ENCODE data around the gene COL10A1. TPM values are rescaled to one million over a fixed set of nuclear protein-coding genes. Genes with fewer than 3 reads are reported as not detected.

COL10A1 gene
- polyA plus RNA-seq, 1 donor from 2014 or later = not detected

DNA sequence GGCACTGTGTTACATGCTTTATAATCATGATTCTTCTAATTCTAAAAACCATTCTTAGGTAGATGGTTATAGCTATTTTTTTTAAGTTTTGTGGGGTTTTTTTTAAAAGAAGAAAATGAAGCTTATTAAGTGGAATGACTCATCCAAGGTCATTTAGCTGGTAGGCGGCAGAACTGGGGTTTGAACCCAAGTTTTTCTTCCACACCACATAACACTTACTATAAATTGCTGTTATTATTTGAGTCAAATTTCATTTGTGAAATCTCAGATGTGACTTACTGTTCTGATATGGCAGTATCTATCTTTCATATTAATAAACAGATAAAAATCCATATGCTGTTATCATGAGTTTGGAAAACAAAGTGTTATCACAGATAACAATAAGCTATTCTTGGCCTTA lies 10.4 kb upstream of the COL10A1 start:
- no peak overlapping the region for H2AFZ ChIP-seq (ENCODE audit: low read depth, low read length)
- H3K9me2 ChIP-seq (ENCODE audit: insufficient read depth, low read length) = no peaks in the 10 kb centered on the region
- no peak overlapping the region for H3K9ac ChIP-seq (ENCODE audit: low read length)
- no peaks in the 10 kb centered on the region for H4K20me1 ChIP-seq (ENCODE audit: insufficient read depth)
- no peaks in the 10 kb centered on the region for H3K27me3 ChIP-seq (ENCODE audit: insufficient read depth, low read depth, low read length)
- TF ChIP-seq POLR2AphosphoS5 (IDR thresholded peaks at IDR 0.05) = no peak
- TF ChIP-seq, protein P1, sequence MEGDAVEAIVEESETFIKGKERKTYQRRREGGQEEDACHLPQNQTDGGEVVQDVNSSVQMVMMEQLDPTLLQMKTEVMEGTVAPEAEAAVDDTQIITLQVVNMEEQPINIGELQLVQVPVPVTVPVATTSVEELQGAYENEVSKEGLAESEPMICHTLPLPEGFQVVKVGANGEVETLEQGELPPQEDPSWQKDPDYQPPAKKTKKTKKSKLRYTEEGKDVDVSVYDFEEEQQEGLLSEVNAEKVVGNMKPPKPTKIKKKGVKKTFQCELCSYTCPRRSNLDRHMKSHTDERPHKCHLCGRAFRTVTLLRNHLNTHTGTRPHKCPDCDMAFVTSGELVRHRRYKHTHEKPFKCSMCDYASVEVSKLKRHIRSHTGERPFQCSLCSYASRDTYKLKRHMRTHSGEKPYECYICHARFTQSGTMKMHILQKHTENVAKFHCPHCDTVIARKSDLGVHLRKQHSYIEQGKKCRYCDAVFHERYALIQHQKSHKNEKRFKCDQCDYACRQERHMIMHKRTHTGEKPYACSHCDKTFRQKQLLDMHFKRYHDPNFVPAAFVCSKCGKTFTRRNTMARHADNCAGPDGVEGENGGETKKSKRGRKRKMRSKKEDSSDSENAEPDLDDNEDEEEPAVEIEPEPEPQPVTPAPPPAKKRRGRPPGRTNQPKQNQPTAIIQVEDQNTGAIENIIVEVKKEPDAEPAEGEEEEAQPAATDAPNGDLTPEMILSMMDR (IDR thresholded peaks at IDR 0.05; ENCODE audit: poor library complexity, severe bottlenecking) = no peak
- no peak for TF ChIP-seq EZH2 (IDR thresholded peaks at IDR 0.05; ENCODE audit: borderline replicate concordance, insufficient read depth, low read length, poor library complexity, severe bottlenecking)
- TF ChIP-seq RAD21 (conservative IDR thresholded peaks at IDR 0.05) = no peak
- no peak for TF ChIP-seq SMC3 (conservative IDR thresholded peaks at IDR 0.05; ENCODE audit: poor library complexity)
- TF ChIP-seq, protein P2, sequence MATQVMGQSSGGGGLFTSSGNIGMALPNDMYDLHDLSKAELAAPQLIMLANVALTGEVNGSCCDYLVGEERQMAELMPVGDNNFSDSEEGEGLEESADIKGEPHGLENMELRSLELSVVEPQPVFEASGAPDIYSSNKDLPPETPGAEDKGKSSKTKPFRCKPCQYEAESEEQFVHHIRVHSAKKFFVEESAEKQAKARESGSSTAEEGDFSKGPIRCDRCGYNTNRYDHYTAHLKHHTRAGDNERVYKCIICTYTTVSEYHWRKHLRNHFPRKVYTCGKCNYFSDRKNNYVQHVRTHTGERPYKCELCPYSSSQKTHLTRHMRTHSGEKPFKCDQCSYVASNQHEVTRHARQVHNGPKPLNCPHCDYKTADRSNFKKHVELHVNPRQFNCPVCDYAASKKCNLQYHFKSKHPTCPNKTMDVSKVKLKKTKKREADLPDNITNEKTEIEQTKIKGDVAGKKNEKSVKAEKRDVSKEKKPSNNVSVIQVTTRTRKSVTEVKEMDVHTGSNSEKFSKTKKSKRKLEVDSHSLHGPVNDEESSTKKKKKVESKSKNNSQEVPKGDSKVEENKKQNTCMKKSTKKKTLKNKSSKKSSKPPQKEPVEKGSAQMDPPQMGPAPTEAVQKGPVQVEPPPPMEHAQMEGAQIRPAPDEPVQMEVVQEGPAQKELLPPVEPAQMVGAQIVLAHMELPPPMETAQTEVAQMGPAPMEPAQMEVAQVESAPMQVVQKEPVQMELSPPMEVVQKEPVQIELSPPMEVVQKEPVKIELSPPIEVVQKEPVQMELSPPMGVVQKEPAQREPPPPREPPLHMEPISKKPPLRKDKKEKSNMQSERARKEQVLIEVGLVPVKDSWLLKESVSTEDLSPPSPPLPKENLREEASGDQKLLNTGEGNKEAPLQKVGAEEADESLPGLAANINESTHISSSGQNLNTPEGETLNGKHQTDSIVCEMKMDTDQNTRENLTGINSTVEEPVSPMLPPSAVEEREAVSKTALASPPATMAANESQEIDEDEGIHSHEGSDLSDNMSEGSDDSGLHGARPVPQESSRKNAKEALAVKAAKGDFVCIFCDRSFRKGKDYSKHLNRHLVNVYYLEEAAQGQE (IDR thresholded peaks at IDR 0.05; ENCODE audit: borderline replicate concordance) = no peak
- no peak overlapping the region for H3K4me2 ChIP-seq (ENCODE audit: low read length)
- H3F3A ChIP-seq (ENCODE audit: insufficient read depth, low read length, poor library complexity, severe bottlenecking) = no peaks in the 10 kb centered on the region
- H3K4me3 ChIP-seq (ENCODE audit: low read length) = no peak overlapping the region
- no peaks in the 10 kb centered on the region for H3K36me3 ChIP-seq (ENCODE audit: insufficient read depth, low read length)
- H3K79me2 ChIP-seq (replicated peaks; ENCODE audit: insufficient read depth, low read length) = no peaks in the 10 kb centered on the region
- no peaks in the 10 kb centered on the region for H3K9me3 ChIP-seq (ENCODE audit: low read length)
- H3K27ac ChIP-seq (ENCODE audit: low read length) = no peak overlapping the region

- H3K27ac ChIP-seq (ENCODE audit: low read length) = no peak overlapping the region
- TF ChIP-seq RAD21 (conservative IDR thresholded peaks at IDR 0.05) = no peak
- TF ChIP-seq MXI1 (conservative IDR thresholded peaks at IDR 0.05; ENCODE audit: poor library complexity, severe bottlenecking) = no peak
- TF ChIP-seq EZH2 (IDR thresholded peaks at IDR 0.05; ENCODE audit: borderline replicate concordance, insufficient read depth, low read length, poor library complexity, severe bottlenecking) = no peak
- TF ChIP-seq, protein P1 (IDR thresholded peaks at IDR 0.05; ENCODE audit: poor library complexity, severe bottlenecking) = no peak
- TF ChIP-seq, protein P2 (IDR thresholded peaks at IDR 0.05; ENCODE audit: borderline replicate concordance) = no peak
- TF ChIP-seq EP300 (conservative IDR thresholded peaks at IDR 0.05; ENCODE audit: poor library complexity, severe bottlenecking) = no peak
- TF ChIP-seq SMC3 (conservative IDR thresholded peaks at IDR 0.05; ENCODE audit: poor library complexity) = no peak
- no peak for TF ChIP-seq TAF1 (IDR thresholded peaks at IDR 0.05; ENCODE audit: low read depth)
- TF ChIP-seq POLR2AphosphoS5 (IDR thresholded peaks at IDR 0.05) = no peak
Observed at GRCh38 chr6:116133453-116133852, 7.5 kb upstream of the COL10A1 start.

More at GRCh38 chr6:116133453-116133852, 7.5 kb upstream of the COL10A1 start:
- Histone ChIP-seq H3K4me2 (ENCODE audit: low read length) (no peak overlapping the region), H3K9me2 (ENCODE audit: insufficient read depth, low read length) (no peaks in the 10 kb centered on the region), H2AFZ (ENCODE audit: low read depth, low read length) (no peak overlapping the region), H3K36me3 (ENCODE audit: insufficient read depth, low read length) (no peaks in the 10 kb centered on the region), H3K9ac (ENCODE audit: low read length) (no peak overlapping the region), H4K20me1 (ENCODE audit: insufficient read depth) (no peaks in the 10 kb centered on the region), H3F3A (ENCODE audit: insufficient read depth, low read length, poor library complexity, severe bottlenecking) (no peaks in the 10 kb centered on the region), H3K9me3 (ENCODE audit: low read length) (no peaks in the 10 kb centered on the region), H3K27me3 (ENCODE audit: insufficient read depth, low read depth, low read length) (no peaks in the 10 kb centered on the region), H3K4me3 (ENCODE audit: low read length) (no peak overlapping the region), H3K79me2 (replicated peaks; ENCODE audit: insufficient read depth, low read length) (no peaks in the 10 kb centered on the region)

Data from neural cell (in vitro differentiated cells).